ENCODE data around the gene FAM13C. TPM values are rescaled to one million over a fixed set of nuclear protein-coding genes. Genes with fewer than 3 reads are reported as not detected.

Gene FAM13C
- total RNA-seq, 4 donors from 2014 or later: 5.0 to 18.5 (median 9.7) TPM

DNA sequence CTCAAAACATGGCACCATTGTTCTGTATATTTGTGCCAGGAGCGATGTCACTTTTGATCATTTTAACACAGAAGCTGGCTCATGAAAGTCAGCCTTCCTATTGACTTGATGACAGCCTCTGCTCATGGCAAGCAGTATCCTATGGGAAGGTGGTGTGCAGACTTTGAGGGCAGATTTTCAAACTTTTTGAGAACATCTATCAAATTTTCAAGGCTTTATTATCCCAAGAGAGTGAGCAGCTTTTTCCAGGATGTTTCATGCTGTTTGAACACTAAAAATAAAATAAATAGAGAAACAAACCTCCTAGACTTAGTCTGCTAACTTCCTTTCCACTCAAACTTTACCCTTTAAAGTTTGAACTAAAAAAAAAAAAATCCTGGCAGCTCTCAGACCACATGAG is 20.3 kb downstream of the FAM13C start:
- intact Hi-C loops (cut with DNase I; ENCODE audit: low total_unique reads): no loop called here
- no peak for DNase-seq (ENCODE audit: low spot score in 2 of 2)
- TF ChIP-seq, protein P1, sequence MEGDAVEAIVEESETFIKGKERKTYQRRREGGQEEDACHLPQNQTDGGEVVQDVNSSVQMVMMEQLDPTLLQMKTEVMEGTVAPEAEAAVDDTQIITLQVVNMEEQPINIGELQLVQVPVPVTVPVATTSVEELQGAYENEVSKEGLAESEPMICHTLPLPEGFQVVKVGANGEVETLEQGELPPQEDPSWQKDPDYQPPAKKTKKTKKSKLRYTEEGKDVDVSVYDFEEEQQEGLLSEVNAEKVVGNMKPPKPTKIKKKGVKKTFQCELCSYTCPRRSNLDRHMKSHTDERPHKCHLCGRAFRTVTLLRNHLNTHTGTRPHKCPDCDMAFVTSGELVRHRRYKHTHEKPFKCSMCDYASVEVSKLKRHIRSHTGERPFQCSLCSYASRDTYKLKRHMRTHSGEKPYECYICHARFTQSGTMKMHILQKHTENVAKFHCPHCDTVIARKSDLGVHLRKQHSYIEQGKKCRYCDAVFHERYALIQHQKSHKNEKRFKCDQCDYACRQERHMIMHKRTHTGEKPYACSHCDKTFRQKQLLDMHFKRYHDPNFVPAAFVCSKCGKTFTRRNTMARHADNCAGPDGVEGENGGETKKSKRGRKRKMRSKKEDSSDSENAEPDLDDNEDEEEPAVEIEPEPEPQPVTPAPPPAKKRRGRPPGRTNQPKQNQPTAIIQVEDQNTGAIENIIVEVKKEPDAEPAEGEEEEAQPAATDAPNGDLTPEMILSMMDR (IDR thresholded peaks at IDR 0.05): no peak
- TF ChIP-seq POLR2A (IDR thresholded peaks at IDR 0.05): no peak
- 85 to 96% methylated on average over 1 of the region's 1 CpG for WGBS, 2 donors
- no peak overlapping the region for H3K4me3 ChIP-seq (ENCODE audit: low read depth, poor library complexity, severe bottlenecking)

DNA sequence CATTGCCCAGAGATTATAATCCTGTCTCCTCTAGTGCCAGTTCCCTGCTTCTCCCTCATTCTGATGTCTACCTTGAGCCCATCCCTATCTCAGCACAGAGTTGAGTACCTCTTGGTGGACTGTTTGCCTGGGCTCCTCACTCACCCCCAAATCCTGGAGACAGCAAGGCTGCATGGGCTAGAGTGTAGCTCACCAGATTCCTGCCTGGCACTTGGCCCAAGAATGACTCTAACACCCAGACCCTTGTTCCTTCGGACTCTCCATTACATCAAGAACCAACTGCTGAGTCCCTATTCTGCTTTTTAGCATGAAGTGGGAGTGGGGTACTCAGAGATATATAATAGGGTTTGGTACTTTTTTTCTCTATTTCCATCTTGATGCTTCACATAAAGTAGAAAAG is 22.1 kb downstream of the FAM13C start:
- H3K4me3 ChIP-seq (ENCODE audit: low read depth, poor library complexity, severe bottlenecking): no peak overlapping the region
- 78 to 86% methylated on average over 1 of the region's 1 CpG for WGBS, 2 donors
- no peak for TF ChIP-seq POLR2A (IDR thresholded peaks at IDR 0.05)
- TF ChIP-seq, protein P1 (IDR thresholded peaks at IDR 0.05): no peak
- DNase-seq (ENCODE audit: low spot score in 2 of 2): no peak
- intact Hi-C loops (cut with DNase I; ENCODE audit: low total_unique reads): no loop called here

DNA sequence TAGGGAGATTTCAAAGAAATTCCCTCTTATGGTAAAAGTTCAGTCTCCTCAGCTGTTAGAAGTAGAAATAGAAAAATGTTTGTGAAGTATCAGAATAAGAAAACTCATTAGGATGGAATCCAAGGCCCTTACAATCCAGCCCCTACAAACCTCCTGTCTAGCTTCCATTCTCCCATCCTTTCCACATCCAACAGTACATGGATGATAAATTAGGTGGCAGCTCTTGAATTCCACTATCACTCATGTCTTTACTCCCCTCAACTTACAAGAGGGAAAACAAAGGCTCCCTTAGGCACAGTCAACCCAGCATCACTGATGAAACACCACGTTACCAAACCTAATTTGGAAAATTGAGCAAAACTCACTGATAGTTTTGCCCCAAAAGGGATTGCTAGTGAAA is 23.0 kb downstream of the FAM13C start:
- intact Hi-C loops (cut with DNase I; ENCODE audit: low total_unique reads): no loop called here
- no peak for DNase-seq (ENCODE audit: low spot score in 2 of 2)
- WGBS, 2 donors: 86 to 90% methylated on average over 1 of the region's 1 CpG
- no peak for TF ChIP-seq POLR2A (IDR thresholded peaks at IDR 0.05)
- TF ChIP-seq, protein P1 (IDR thresholded peaks at IDR 0.05): no peak
- no peak overlapping the region for H3K4me3 ChIP-seq (ENCODE audit: low read depth, poor library complexity, severe bottlenecking)

DNA sequence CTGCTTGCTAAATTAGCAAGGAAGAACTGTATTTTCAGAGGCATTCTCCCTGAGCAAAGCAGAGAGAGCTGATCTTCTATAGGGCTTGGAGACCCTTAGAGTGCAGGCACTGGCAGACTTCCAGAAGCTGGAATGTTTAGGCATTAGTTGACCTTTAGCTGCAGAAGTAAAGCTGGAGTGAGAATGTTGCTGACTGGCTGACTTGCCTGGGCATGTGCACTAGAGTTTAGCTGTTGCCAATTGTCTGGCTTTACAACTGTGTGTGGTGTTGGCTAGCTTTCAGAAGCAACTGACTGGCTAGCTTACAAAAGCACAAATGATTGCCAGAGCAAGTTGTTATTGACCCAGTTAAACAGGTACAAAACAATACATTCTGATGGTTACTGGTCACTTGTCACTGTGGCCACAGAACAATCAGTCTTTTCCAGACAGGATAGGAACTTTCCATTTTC is 25.1 kb downstream of the FAM13C start:
- peak in 1 of 2 donors; percentile 59 for DNase-seq (ENCODE audit: low spot score in 2 of 2)
- H3K4me3 ChIP-seq (ENCODE audit: low read depth, poor library complexity, severe bottlenecking): no peak overlapping the region
- no peak for TF ChIP-seq POLR2A (IDR thresholded peaks at IDR 0.05)
- TF ChIP-seq, protein P1 (IDR thresholded peaks at IDR 0.05): no peak
- intact Hi-C loops (cut with DNase I; ENCODE audit: low total_unique reads): no loop called here

DNA sequence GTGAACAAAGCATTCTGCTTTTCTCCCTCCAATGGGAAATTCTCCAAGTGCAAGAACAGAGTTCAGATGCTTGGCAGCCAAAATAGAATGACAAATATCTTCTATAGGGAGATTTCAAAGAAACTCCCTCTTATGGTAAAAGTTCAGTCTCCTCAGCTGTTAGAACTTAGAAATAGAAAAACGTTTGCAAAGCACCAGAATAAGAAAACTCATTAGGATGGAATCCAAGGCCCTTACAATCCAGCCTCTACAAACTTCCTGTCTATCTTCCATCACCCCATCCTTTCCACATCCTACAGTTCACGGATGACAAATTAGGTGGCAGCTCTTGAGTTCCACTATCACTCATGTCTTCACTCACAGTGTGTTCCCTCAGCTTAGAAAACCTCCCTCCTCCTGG is 25.7 kb downstream of the FAM13C start:
- no peak overlapping the region for H3K4me3 ChIP-seq (ENCODE audit: low read depth, poor library complexity, severe bottlenecking)
- no peak for DNase-seq (ENCODE audit: low spot score in 2 of 2)
- 10 to 13% methylated on average over 2 of the region's 2 CpGs for WGBS, 2 donors
- TF ChIP-seq POLR2A (IDR thresholded peaks at IDR 0.05): no peak
- TF ChIP-seq, protein P1 (IDR thresholded peaks at IDR 0.05): no peak
- intact Hi-C loops (cut with DNase I; ENCODE audit: low total_unique reads): no loop called here

DNA sequence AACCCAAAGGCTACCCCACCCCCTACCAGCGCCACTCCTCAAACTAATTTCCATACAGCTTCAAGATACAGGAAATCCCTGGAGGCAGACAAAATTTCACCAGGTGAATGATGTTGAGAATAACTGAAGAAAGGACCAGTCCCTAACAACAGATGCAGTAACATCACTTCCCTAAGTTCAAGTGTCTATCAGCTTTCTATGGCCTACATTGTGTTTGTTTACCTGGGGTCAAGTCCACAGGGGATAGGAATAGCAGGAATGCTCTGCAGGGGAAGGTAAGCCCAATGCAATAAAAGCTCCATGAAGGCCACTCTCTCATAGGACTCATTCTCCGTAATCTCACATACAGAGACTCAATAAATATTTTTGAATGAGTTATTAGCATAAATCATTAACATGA is 26.9 kb downstream of the FAM13C start:
- TF ChIP-seq, protein P1 (IDR thresholded peaks at IDR 0.05): no peak
- no peak for TF ChIP-seq POLR2A (IDR thresholded peaks at IDR 0.05)
- no peak for DNase-seq (ENCODE audit: low spot score in 2 of 2)
- intact Hi-C loops (cut with DNase I; ENCODE audit: low total_unique reads): no loop called here
- 79 to 92% methylated on average over 2 of the region's 2 CpGs for WGBS, 2 donors
- no peak overlapping the region for H3K4me3 ChIP-seq (ENCODE audit: low read depth, poor library complexity, severe bottlenecking)
